Thyroid gland (tissue), 4 donors: ENCODE data around the gene ATP9B.

Source experiments
- CTCF ChIP-seq, 6 experiments: fragments of 200-600 bp in 3 of 6; fragments of 450-650 bp in 3 of 6; sonication (generic) in 3 of 6; IDR thresholded peaks; one replicate each; pipeline ENCODE4 v1.5.1; 2016 to 2019; ENCODE audit warnings: antibody characterized with exemption in 6 of 6, mild to moderate bottlenecking in 2 of 6, inconsistent platforms in 1 of 6, moderate library complexity in 1 of 6
- POLR2A ChIP-seq, 2 donors: fragments of 450-650 bp; IDR thresholded peaks; one replicate each; pipeline ENCODE4 v1.6.1; 2017; ENCODE audit warnings: antibody characterized with exemption in 2 of 2, mild to moderate bottlenecking in 2 of 2, moderate library complexity in 1 of 2

- TF ChIP-seq CTCF (IDR thresholded peaks at IDR 0.05): no peak
- TF ChIP-seq POLR2A (IDR thresholded peaks at IDR 0.05): no peak
These were observed 153.6 kb downstream of the ATP9B start for GRCh38 chr18:79222790-79223189.
